Thyroid gland (tissue), 4 donors: Measurements from ENCODE around the gene C1R.

Experiments used
- CTCF ChIP-seq, 6 experiments: fragments of 200-600 bp in 3 of 6; fragments of 450-650 bp in 3 of 6; sonication (generic) in 3 of 6; IDR thresholded peaks; one replicate each; pipeline ENCODE4 v1.5.1; 2016 to 2019; ENCODE audit warnings: antibody characterized with exemption in 6 of 6, mild to moderate bottlenecking in 2 of 6, inconsistent platforms in 1 of 6, moderate library complexity in 1 of 6
- POLR2A ChIP-seq, 2 donors: fragments of 450-650 bp; IDR thresholded peaks; one replicate each; pipeline ENCODE4 v1.6.1; 2017; ENCODE audit warnings: antibody characterized with exemption in 2 of 2, mild to moderate bottlenecking in 2 of 2, moderate library complexity in 1 of 2

GRCh38 chr12:7061138-7061537 is 31.1 kb downstream of the C1R start:
- TF ChIP-seq POLR2A (IDR thresholded peaks at IDR 0.05) = no peak
- TF ChIP-seq CTCF (IDR thresholded peaks at IDR 0.05) = no peak
